Calu3 (cell line): Measurements from ENCODE around the gene CHRNA3. TPM values are rescaled to one million over a fixed set of nuclear protein-coding genes. Genes with fewer than 3 reads are reported as not detected.

Experiments
- BruUV-seq: library from RNA; stranded (reverse); fragments of 400-500 nt; replicated peaks from 2 replicates; lab custom pipeline; 2021; lab: Mats Ljungman, UMichigan
- CTCF ChIA-PET: fragments of 300-600 bp; sonication (Branson Sonifier 250); formaldehyde crosslinking; loops from one replicate; lab custom pipeline; 2022; ENCODE audit warnings: antibody characterized with exemption; lab: Charles Lee
- DNase-seq: peaks from one replicate; pipeline ENCODE4 v3.0.0; 2022
- H3K27ac Mint-ChIP-seq: one replicate; pipeline ENCODE4 v1.8.0; 2022; ENCODE audit warnings: mixed read lengths; ENCODE audit not compliant: unreplicated experiment
- H3K27me3 Mint-ChIP-seq: one replicate; pipeline ENCODE4 v1.8.0; 2022; ENCODE audit warnings: mixed read lengths; ENCODE audit not compliant: unreplicated experiment
- H3K36me3 Mint-ChIP-seq: one replicate; pipeline ENCODE4 v1.8.0; 2022; ENCODE audit warnings: mild to moderate bottlenecking, moderate library complexity, mixed read lengths; ENCODE audit not compliant: insufficient read depth, unreplicated experiment
- H3K4me1 Mint-ChIP-seq: one replicate; pipeline ENCODE4 v1.8.0; 2022; ENCODE audit warnings: mild to moderate bottlenecking, low read depth, mixed read lengths; ENCODE audit not compliant: unreplicated experiment
- H3K4me3 Mint-ChIP-seq: one replicate; pipeline ENCODE4 v1.8.0; 2022; ENCODE audit warnings: mild to moderate bottlenecking, low read depth, moderate library complexity, mixed read lengths; ENCODE audit not compliant: unreplicated experiment
- H3K9me3 Mint-ChIP-seq: one replicate; pipeline ENCODE4 v1.8.0; 2022; ENCODE audit warnings: low read depth, mixed read lengths; ENCODE audit not compliant: unreplicated experiment
- CTCF ChIP-seq: fragments of 200-600 bp; IDR thresholded peaks from one replicate; pipeline ENCODE4 v1.8.0; 2022; ENCODE audit warnings: antibody characterized with exemption; ENCODE audit not compliant: unreplicated experiment
- intact Hi-C: fragments of 100-400 bp; cut with micrococcal nuclease; formaldehyde crosslinking; loops from one replicate; pipeline ENCODE4 v1.10.0; 2022; ENCODE audit not compliant: unreplicated experiment
- total RNA-seq: library from RNA; stranded (reverse); gene quantifications from 2 replicates; pipeline ENCODE4 v1.2.3, GENCODE V29; 2022

CHRNA3 gene
- total RNA-seq, 1 experiment from 2014 or later, result not detected

GRCh38 chr15:78641102-78641748 lies 20.4 kb upstream of the CHRNA3 start, which contains the start of gene CHRNB4:
Gene CHRNB4, minus strand, starts transcription at chr15:78641210. Its CDS starts 77 bp downstream, at chr15:78641133.
- no peaks in the 10 kb centered on the region for H3K9me3 Mint-ChIP-seq

GRCh38 chr15:78640527-78641101 lies 19.8 kb upstream of the CHRNA3 start:
- DNase-seq, result no peak
- no peak for TF ChIP-seq CTCF
- Mint-ChIP-seq H3K4me1 (no peaks in the 10 kb centered on the region), H3K27ac (no peak overlapping the region), H3K4me3 (peak overlapping the region; percentile 69), H3K9me3 (no peaks in the 10 kb centered on the region), H3K27me3 (peaks cover 43% of the 10 kb centered on the region), H3K36me3 (peaks cover 11% of the 10 kb centered on the region)
- CTCF ChIA-PET, result interaction anchor here (0.7 to 1.6 kb wide), 2 partner anchors 100 to 110 kb away, joined by 3 to 5 read pairs; no protein-coding TSS in a partner anchor
- BruUV-seq, result no TSS peak
- intact Hi-C loops, result no loop called here

More at GRCh38 chr15:78641102-78641748, 20.4 kb upstream of the CHRNA3 start, which contains the start of gene CHRNB4:
- intact Hi-C loops, result no loop called here
- H3K4me3 Mint-ChIP-seq, result peak within 1 kb of the TSS; percentile 69
- no peak within 1 kb of the TSS for H3K27ac Mint-ChIP-seq
- no TSS peak for BruUV-seq
- H3K4me1 Mint-ChIP-seq, result no peaks in the 10 kb centered on the region
- TF ChIP-seq CTCF, result no peak
- DNase-seq, result peak; percentile 44
- H3K27me3 Mint-ChIP-seq, result peaks cover 43% of the 10 kb centered on the region
- CTCF ChIA-PET, result no interaction called here
- peaks cover 11% of the 10 kb centered on the region for H3K36me3 Mint-ChIP-seq

GRCh38 chr15:78638658-78639314 lies 18.0 kb upstream of the CHRNA3 start:
- intact Hi-C loops, result loop anchor here (1.0 kb wide), 1 partner anchor 71 kb away; no protein-coding TSS in a partner anchor
- Mint-ChIP-seq H3K27me3 (peaks cover 50% of the 10 kb centered on the region), H3K4me1 (no peaks in the 10 kb centered on the region), H3K36me3 (peaks cover 11% of the 10 kb centered on the region), H3K4me3 (no peak overlapping the region), H3K9me3 (no peaks in the 10 kb centered on the region), H3K27ac (no peak overlapping the region)
- BruUV-seq, result no TSS peak
- peak; percentile 80 for TF ChIP-seq CTCF
- peak; percentile 81 for DNase-seq
- CTCF ChIA-PET, result interaction anchor here (0.6 to 1.6 kb wide), 6 partner anchors 71 to 135 kb away, joined by 3 to 7 read pairs (median 5); no protein-coding TSS in a partner anchor

GRCh38 chr15:78637776-78638435 lies 17.1 kb upstream of the CHRNA3 start:
- TF ChIP-seq CTCF, result no peak
- intact Hi-C loops, result loop anchor here (1.0 kb wide), 1 partner anchor 71 kb away; no protein-coding TSS in a partner anchor
- no peaks in the 10 kb centered on the region for H3K4me1 Mint-ChIP-seq
- H3K4me3 Mint-ChIP-seq, result no peak overlapping the region
- BruUV-seq, result no TSS peak
- H3K9me3 Mint-ChIP-seq, result peaks cover 2% of the 10 kb centered on the region
- CTCF ChIA-PET, result interaction anchor here (0.6 to 1.4 kb wide), 4 partner anchors 72 to 134 kb away, joined by 5 to 7 read pairs (median 6); no protein-coding TSS in a partner anchor
- peaks cover 11% of the 10 kb centered on the region for H3K36me3 Mint-ChIP-seq
- peaks cover 59% of the 10 kb centered on the region for H3K27me3 Mint-ChIP-seq
- DNase-seq, result no peak
- no peak overlapping the region for H3K27ac Mint-ChIP-seq
